Glomerular visceral epithelial cell (primary cell): Measurements from ENCODE around the gene ST3GAL5.
"Not testable (repeated sequence)": the region's sequence is repeated elsewhere in the genome, so short reads cannot be mapped to it uniquely, and the experiment has no call there.

Experiments
- DNase-seq: peaks from one replicate; pipeline ENCODE4 v3.0.0-alpha.2; 2016; ENCODE audit errors: extremely low spot score

The ST3GAL5 gene

DNA sequence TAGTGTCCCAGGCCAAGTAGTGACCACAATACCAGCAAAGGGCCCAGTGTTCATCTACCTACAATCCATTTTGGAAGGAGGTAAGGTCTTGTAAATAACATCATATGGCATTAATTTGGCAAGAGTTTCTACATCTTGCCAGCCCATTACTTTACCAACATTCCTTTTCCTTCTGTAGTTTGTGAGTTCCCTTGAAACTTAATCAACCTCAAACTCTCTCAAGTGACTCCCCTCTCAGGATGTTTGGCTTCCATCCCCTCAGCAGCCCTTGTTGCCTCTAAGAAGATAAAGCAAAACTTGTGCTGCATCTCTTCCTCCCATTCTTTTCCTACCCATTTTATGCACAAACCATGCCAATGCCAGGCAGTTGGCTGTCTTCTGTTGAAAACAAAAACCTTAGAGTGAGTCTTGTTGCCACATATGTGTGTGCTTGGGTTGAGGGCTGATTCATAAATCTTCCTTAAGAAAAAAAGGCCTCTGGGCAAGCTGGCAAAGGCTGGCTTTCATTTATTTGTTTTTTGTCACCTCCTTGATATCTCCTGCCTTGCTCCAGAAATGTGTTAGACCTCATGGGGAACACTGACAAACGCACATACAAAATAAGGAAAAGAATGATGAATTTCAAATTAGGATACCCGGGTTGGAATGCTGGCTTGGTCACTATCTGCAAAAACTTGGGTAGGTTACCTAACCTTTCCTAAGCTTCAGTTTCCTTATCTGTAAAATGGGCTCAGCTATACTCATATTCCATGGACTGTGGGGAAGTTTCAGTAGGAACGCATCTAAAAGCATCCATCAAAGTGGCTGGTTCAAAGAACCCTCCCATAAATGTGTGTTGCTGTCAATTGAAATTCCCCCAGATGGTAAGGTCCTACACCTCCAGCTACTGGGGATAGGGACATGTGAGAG, 29.4 kb upstream of the ST3GAL5 start:
- no peak for DNase-seq

DNA sequence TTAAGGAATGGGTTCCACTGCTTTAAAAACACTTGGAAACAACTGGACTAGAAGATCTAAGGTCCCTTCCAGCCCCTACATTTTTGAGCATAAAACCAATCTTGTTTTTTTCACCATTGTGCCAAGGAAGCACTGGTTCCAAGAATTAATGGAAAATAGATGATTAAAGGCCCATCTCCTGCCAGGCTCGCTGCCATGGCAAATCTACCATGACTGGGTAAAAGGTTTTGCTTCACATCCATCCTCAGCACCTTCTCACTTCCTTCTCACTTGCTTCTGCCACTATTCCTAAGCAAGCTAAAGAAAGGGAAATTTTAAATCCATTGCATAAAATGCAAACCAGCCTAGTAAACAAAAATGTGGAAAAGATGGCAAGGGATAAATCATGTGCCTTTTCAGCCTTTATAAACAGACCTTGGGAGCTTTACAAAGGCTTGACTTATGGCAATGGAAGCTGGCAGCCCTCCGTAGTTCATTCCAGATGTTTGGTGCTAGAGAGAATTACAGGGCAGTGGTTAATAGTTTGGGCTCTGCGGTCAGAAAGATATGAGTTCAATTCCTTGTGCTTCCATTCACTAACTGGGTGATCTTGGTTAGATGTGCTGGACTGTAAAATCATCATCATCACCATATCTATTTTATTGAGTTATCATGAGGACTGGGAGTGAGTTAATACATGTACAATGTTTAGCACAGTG, 27.0 kb upstream of the ST3GAL5 start:
- DNase-seq = no peak

DNA sequence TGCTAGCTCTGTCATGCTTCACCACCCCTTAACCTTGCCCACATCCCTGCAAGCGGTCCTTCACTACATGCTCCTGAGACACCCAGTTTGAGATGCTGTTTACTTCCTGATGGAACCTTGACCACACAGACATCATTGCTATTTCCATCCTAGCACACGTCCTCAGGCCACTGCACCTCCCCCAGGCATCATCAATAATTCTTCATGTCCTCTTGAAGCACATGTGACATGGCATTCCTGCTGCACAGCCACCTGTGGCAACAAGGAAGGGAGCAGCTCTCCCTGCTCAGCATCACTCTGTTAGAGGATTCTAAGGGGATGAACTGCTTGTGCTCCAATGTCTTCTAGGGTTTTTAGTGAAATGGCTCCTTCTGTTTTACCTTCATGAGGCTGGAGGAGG, 26.1 kb upstream of the ST3GAL5 start:
- no peak for DNase-seq

DNA sequence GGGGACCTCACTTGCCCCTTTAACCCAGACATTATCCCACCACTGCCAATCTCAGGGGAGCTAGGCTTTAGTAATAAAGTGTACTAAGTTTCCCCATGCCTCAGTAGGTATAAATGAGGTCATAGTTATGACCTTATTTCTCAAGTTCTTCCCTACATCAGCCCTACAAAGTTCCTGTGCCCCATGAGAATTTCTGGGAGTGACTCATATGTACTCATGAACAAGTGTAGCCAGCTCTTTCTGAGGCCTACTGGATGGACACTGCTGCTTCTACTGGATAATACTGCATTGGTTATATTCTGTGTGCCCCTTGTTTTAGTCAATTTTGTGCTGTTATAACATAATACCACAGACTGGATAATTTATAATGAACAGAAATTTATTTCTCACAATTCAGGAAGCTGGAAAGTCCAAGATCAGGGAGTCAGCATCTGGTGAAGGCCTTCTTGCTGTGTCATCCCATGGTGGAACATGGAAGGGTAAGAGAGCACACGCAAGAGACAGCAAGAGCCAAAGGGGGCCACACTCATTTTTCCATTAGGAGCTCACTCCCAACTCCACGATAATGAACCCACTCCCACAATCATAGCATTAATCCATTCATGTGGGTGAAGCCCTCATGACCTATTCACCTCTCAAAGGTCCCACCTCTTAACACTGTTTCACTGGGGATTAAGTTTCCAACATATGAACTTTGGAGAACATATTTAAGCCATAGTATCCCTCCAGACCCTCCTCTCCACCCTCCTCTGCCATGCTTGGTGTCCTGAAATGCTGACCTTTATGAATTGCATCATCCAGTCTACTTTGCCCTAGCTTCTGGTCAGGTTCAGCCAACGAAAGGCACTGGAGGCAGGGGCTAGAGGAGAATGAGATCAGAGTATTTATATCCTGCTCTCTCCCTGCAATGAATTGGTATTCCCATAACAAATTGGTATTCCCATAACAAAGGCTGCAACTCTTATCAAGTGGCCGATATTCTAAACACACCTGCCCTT, 25.4 kb upstream of the ST3GAL5 start:
- DNase-seq = no peak

DNA sequence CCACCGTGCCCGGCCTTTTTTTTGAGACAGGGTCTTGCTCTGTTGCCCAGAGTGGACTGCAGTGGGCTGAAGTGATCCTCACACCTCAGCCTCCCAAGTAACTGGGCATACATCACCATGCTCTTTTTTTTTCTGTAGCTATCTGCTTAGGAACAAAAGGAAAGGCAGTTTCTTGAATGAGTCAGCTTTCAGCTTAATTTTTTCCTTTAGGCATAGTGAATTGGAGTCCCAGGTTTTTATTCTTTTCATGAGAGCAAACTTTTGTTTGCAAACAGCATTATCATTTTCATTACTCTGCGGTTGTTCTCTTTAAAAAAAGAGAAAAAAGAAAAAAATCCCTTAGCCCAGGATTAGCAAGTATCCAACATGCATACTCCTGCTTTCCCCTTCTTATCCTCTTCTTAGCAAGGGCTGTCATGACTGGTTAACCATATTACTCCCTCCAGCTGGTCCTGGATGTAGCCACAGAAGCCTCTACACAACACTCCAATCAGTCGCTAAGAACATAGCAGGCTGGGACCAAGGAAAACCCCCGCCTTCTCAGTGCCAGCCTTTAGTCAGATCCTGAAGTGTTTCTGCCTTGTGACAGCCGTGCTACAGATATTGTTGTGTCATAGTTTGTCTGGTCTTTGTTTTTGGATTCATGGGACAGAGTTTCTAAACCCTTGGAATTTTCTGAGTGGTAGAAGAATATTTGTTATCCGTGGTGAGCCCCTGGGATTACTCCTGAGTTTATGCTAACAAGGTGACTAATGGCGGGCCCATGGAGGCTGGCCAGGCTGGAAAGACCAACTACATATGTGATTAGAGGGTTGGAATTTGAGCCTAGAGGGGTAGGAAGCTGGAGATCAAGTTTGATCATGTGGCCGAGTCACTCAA, 23.3 kb upstream of the ST3GAL5 start:
- DNase-seq = peak; percentile 42

DNA sequence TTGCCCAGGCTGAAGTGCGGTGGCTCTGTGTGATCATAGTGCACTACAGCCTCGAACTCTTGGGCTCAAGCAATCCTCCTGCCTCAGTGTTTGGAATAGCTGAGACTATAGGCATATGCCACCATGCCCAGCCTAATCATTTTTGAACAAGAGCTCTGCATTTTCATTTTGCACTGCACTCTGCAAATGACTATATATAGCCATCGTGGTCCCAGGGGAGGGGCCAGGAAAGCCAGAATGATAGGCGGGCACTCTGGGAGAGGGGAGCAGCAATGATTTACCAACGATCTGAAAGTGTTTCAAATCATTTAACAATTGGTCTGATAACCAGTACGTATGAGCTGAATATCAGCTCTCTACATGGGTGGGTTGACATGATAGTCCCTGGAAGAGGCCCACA, 22.3 kb upstream of the ST3GAL5 start:
- DNase-seq = no peak

DNA sequence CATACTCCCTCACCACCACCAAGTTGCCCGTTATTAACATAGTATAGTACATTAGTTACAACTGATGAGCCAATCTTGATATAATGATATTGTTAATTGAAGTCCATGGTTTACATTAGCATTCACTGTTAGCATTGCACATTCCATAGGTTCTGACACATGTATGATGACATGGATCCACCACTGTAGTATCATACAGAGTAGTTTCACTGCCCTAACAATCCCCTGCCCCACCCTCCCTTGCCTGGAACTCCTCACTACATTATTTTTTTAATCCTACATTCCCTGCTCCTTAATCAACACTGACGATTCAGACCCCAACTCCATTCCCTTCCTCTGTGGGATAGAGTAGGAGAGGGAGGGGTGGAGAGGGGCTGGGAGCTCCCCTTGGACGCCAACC, 20.2 kb upstream of the ST3GAL5 start:
- DNase-seq = no peak

DNA sequence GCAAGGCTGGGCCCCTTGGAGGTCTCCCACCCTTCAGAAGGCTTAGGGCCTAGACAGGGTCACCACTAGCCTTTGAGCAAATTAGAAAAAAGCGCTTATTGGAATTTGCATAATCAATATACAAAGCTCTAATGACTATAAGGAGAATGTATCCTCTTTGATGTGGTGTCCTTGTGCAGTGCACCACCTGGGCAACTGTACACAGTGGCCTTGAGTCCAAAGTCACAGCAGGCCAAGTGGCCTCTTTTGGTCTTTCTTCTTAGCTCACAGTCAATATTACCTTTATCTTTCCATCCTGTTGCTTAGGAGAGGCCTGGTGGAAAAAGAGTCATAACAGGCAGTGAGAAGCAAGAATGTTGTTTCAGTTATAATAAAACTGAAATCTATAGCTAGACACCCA, 19.7 kb upstream of the ST3GAL5 start:
- DNase-seq = no peak

DNA sequence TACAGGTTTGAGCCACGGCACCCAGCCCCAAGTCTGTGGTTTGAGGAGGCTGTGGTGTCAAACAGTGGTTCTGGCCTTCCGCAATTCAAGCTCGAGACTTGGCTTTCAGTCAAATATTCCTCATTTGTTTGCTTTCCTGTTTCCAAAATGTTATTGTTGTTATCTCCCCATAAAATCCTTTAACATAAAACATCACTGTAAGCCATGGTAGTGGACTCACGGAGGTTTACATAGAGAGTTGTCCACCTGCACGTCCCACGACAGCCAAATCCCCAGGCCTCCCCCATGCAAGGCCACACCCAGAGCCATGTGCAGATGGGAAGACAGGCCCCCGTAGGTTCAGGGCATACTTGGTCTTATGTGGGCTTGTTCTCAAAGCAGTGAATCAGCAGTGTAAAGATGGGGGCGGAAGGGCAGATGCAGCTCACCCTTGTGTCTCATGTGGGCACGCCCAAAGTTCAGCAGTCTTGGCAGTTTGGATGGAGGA, 18.9 kb upstream of the ST3GAL5 start:
- no peak for DNase-seq

DNA sequence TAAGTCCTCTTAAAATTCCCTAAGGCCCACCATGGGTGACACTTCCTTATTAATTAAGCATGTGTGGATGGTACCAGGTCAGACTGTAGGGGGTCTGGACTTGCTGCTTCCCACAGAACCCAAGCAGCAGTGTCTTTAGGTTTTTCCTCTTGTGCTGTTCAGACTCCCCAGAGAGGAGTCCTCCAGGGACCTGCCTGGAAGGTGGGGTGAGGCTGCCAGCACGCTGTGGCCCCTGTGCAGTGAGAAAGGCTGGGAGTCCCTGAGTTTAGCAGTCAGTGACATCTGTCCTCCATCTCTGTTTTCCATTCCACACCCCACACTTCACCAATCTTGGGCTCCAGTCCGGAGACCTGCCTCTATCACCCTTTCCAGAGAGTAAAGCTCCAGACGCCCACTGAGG, 18.0 kb upstream of the ST3GAL5 start:
- DNase-seq = no peak

DNA sequence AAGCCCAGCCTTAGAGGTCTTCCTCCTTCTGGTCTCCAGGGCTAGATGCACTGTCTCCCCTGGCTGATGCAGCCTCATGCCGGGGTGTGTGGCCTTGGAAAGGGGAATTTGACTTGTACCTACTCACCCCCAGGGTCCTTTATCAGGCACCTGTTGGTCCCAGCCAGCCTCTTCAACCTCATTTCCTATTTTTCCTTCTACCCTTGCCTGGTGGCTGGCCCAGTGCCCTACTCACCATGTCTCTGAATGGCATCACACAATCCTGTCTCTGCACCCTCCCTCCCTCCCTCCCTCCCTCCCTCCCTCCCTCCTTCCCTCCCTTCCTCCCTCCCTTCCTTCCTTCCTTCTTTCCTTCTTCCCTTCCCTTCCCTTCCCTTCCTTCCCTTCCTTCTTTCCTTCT, 17.1 kb upstream of the ST3GAL5 start:
- DNase-seq = no peak

DNA sequence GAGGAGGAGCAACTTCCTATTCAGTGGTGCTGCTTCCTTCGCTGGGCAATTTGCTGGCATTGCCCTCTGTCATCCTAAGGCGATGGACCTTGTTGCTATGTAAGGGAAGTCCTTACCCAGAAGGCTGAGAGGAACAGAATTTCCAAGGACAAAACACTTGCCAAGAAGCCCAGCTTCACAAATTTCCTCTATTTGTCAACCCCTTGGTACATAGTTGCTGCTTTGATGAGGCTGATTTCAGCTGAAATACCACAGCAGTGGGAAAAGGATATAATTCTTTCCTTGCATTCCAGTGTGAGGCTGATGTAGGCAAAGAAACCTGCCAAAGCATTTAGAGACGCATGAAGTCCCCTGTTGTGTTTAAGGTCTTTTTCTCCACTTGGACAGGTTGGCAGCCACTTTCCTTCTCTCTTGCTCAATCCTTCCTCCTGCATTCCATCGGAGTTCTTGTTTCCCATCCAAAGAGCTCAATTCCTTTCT, 16.4 kb upstream of the ST3GAL5 start:
- DNase-seq = no peak

DNA sequence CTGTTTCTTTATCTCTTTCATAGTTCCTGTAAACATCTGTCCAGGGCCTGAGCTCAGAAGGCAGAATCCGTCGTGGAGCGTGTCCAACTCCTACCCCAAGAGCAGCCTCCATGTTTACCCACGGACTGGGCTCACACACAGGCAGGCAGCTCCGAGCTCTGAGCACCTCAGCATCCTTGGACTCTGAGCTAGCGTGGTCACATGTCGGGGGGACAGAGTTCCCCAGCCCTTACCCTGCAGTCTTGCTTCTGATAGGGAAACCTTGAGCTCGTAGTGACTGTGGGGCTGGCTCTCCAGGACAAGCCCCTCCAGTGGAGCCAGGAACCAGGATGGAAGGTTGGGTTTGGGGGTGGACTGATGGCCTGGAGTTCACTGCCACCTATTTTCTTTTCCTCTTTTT, 15.1 kb upstream of the ST3GAL5 start:
- DNase-seq = no peak

DNA sequence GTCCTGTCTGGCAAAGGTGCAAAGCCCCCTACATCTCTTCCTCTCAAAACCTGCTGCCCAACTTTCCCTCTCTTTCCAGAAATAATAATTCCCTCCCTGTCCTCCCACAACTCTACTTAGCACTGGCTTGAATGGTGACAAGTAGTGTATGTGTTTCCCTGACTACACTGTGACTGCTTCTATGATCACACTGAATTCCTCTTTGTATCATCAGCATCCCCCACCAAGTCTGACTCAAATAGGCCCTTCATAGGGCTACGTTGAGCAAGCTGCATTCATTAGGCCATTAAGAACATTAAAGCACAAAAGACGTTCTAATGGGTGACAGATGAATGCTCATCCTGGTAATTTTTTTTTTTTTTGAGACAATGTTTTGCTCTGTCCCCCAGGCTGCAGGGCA, 13.7 kb upstream of the ST3GAL5 start:
- DNase-seq = peak; percentile 31

DNA sequence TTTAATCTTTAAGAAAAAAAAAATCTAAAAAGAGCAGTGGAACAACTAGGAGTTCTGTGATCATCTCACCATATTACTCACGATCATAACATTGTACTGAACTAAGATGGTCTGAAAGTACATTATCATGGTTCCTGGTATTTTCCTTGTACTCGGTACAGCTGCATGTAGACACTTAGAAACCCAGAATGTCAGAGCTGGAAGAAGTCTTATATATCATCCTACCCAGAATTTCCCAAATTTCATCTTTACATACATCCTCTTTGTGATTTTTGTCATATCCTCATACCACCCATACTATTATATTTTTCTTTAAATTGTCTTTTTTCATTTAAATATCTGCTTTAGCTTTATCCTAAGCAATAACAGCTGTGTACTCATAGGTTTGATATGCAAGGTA, 12.4 kb upstream of the ST3GAL5 start:
- no peak for DNase-seq

DNA sequence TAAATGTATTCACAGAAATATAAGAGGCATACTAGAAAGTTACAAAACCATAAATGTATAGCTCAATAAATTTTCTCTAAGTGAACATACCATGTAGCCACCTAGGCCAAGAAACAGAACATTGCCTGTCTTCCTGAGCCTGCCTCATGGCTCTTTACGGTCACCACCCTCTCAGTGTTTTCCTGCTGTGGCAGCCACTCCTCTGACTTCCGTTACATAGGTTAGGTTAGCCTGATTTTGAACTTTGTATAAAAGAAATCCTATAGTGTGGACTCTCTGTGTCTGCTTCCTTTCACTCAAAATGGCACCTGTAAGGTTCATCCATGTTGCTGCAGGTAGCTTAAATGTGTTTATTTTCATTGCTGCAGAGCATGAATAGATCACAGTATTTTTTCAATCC, 11.6 kb upstream of the ST3GAL5 start:
- no peak for DNase-seq

DNA sequence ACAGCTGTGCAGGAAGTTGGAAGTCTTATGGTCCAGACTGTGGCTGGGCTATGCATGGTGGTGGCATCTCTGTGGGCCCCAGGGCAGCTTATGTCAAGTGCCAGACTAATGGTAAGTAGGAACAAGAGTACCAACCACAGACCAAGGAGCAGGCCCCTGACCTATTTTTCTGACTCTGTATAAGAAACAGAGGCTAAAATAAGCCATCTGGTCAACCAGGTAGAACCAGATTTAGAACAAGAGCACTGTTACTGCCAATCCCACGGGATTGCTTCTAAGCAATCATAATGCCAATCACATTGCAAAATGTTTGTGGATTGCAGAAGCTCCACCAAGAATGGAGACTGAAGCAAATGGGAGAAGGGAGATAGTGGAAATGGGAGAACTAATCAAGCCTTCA, 11.1 kb upstream of the ST3GAL5 start:
- DNase-seq = no peak

DNA sequence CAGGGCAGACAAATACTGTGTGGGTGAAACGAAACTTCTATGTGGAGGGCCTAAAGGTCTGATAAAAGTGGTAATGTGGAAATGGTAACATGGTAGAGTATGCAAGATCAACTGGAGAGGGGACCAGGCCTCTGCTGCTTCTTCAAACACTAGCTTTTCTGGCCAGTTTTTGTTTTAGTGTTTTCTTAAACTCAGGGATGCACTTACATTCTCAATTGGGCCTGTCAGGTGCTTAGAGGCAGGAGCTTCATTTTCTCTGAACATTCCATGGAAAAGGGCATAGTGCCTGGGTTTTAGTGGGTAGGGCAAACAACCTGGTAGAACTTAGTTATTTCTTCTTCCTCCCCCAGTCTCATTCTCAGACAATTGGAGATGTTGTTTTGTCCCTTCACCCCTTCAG, 10.5 kb upstream of the ST3GAL5 start:
- no peak for DNase-seq

DNA sequence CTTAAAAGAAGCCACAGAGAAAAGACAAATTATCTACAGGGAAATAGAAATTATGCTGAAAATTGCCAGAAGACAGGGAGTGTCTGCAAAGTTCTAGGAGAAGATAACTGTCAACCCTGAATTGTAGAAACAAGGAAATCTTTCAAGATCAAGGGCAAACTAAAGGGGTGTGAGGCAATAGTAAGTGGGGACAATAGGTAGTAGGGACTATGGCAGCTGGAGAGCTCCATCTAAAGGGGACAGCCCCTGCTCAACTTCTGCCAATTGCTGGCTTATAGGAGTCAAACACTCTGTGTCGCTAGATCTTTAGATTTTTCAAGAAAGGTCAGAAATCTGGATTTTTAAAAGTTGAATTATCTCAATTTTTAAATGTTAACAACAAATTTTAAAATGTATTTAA, 10.1 kb upstream of the ST3GAL5 start:
- DNase-seq = no peak

DNA sequence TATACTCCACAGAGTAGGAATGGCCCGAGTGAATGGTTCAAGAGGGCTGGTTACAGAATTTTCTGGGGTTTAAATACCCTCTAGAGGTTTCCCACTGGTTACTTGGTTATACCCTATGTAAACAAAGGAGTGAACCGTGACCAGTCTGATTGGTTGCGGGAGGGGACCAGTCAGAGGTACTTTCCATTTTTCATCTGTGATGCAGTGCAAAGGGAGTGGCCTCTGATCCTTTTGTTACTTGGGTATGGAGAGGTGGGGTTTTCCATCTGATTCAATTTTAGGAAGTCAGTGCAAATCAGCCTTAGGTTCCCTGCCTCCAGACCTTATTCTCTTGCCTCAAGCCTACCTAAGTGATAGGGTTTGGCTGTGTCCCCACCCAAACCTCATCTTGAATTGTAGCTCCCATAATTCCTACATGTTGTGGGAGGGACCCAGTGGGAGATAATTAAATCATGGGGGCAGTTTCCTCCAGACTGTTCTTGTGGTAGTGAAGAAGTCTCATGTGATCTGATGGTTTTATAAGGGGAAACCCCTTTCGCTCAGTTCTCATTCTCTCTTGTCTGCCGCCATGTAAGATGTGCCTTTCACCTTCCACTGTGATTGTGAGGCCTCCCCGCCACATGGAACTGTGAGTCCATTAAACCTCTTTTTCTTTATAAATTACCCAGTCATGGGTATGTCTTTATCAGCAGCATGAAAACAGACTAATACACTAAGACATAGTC, 5.9 kb upstream of the ST3GAL5 start:
- DNase-seq = not testable (repeated sequence)
